Measurements from ENCODE around the gene CALN1.

The CALN1 gene

GRCh38 chr7:71804256-71804655 is 607.9 kb downstream of the CALN1 start:
- no peaks in the 10 kb centered on the region for H3K36me3 ChIP-seq
- H3K4me1 ChIP-seq: no peaks in the 10 kb centered on the region
- no peaks in the 10 kb centered on the region for H3K27me3 ChIP-seq
- H3K4me3 ChIP-seq (ENCODE audit: low read depth, low read length): no peak overlapping the region
- TF ChIP-seq CTCF (IDR thresholded peaks at IDR 0.05; ENCODE audit: low read depth, low read length): no peak
- DNase-seq: no peak
- H3K9me3 ChIP-seq: no peaks in the 10 kb centered on the region; the same call in 1 of the 2 replicates

- Histone ChIP-seq H3K27me3 (no peaks in the 10 kb centered on the region), H3K9me3 (no peaks in the 10 kb centered on the region; the same call in 1 of the 2 replicates), H3K4me3 (ENCODE audit: low read depth, low read length) (no peak overlapping the region), H3K4me1 (no peaks in the 10 kb centered on the region), H3K36me3 (no peaks in the 10 kb centered on the region)
- no peak for DNase-seq
- no peak for TF ChIP-seq CTCF (IDR thresholded peaks at IDR 0.05; ENCODE audit: low read depth, low read length)
These were observed 610.2 kb downstream of the CALN1 start for GRCh38 chr7:71801976-71802375.

GRCh38 chr7:71800321-71800720 is 611.8 kb downstream of the CALN1 start:
- H3K36me3 ChIP-seq: no peaks in the 10 kb centered on the region
- H3K4me3 ChIP-seq (ENCODE audit: low read depth, low read length): no peak overlapping the region
- H3K4me1 ChIP-seq: no peaks in the 10 kb centered on the region
- no peaks in the 10 kb centered on the region for H3K9me3 ChIP-seq
- no peak for TF ChIP-seq CTCF (IDR thresholded peaks at IDR 0.05; ENCODE audit: low read depth, low read length)
- H3K27me3 ChIP-seq: no peaks in the 10 kb centered on the region
- no peak for DNase-seq

GRCh38 chr7:71795410-71795809 is 616.7 kb downstream of the CALN1 start:
- Histone ChIP-seq H3K9me3 (no peaks in the 10 kb centered on the region), H3K36me3 (no peaks in the 10 kb centered on the region), H3K4me1 (no peaks in the 10 kb centered on the region), H3K27me3 (no peaks in the 10 kb centered on the region), H3K4me3 (ENCODE audit: low read depth, low read length) (no peak overlapping the region)
- DNase-seq: no peak
- TF ChIP-seq CTCF (IDR thresholded peaks at IDR 0.05; ENCODE audit: low read depth, low read length): no peak

GRCh38 chr7:71793251-71793650 is 618.9 kb downstream of the CALN1 start:
- H3K4me1 ChIP-seq: no peaks in the 10 kb centered on the region
- TF ChIP-seq CTCF (IDR thresholded peaks at IDR 0.05; ENCODE audit: low read depth, low read length): no peak
- H3K36me3 ChIP-seq: no peaks in the 10 kb centered on the region
- H3K9me3 ChIP-seq: no peaks in the 10 kb centered on the region
- DNase-seq: no peak
- H3K4me3 ChIP-seq (ENCODE audit: low read depth, low read length): no peak overlapping the region
- no peaks in the 10 kb centered on the region for H3K27me3 ChIP-seq

GRCh38 chr7:71787513-71787912 is 624.6 kb downstream of the CALN1 start:
- H3K4me1 ChIP-seq: no peaks in the 10 kb centered on the region

More at GRCh38 chr7:71787513-71787912, 624.6 kb downstream of the CALN1 start:
- TF ChIP-seq CTCF (IDR thresholded peaks at IDR 0.05; ENCODE audit: low read depth, low read length): no peak
- no peaks in the 10 kb centered on the region for H3K36me3 ChIP-seq
- H3K4me3 ChIP-seq (ENCODE audit: low read depth, low read length): no peak overlapping the region
- H3K27me3 ChIP-seq: no peaks in the 10 kb centered on the region
- DNase-seq: peak; percentile 10
- peaks cover 5% of the 10 kb centered on the region; the same call in 1 of the 2 replicates for H3K9me3 ChIP-seq
